A549 (cell line): ENCODE measurements around the gene DHX57. TPM values are rescaled to one million over a fixed set of nuclear protein-coding genes. Genes with fewer than 3 reads are reported as not detected.
A peak's percentile ranks its signal among the peaks of the same experiment; 100 is the strongest.

Source experiments
- ATAC-seq, 2 experiments: fragments of 200-7000 bp in 1 of 2; fragments of >200 bp in 1 of 2; cut with Nextera tagmentation in 1 of 2; cut with Tn5 transposase in 1 of 2; 3 replicates each; pipeline versions ENCODE4 v1.8.0 to v1.9.1; 2018 to 2020; ENCODE audit warnings: mild to moderate bottlenecking in 1 of 2, moderate library complexity in 1 of 2
- CTCF ChIA-PET: fragments of 300-600 bp; sonication (Branson Sonifier 250); formaldehyde crosslinking; extraction: SDS; loops from one replicate; lab custom pipeline; 2021; ENCODE audit warnings: antibody characterized with exemption, inconsistent platforms; lab: Yijun Ruan, JAX
- POLR2A ChIA-PET: fragments of 350-600 bp; formaldehyde crosslinking; extraction: SDS; loops from one replicate; lab custom pipeline; 2021; ENCODE audit warnings: antibody characterized with exemption, inconsistent platforms; lab: Yijun Ruan, JAX
- DNase-seq, 2 experiments: peaks; one replicate each; pipeline versions ENCODE4 v3.0.0 to v3.0.0-alpha.2; 2011 to 2016; ENCODE audit warnings: low read depth in 1 of 2, low spot score in 1 of 2
- FAIRE-seq: peaks from 2 replicates; lab custom pipeline; 2011; peaks lifted over from hg19 to GRCh38; lab: Jason Lieb, UNC
- H3K27ac ChIP-seq, 2 experiments: fragments of >200 bp; sonication (Bioruptor Twin); formaldehyde crosslinking; 3 replicates each; pipeline ENCODE4 v1.5.1; 2016 to 2017
- H3K4me1 ChIP-seq: fragments of >200 bp; sonication (Bioruptor Twin); formaldehyde crosslinking; 3 replicates; pipeline ENCODE4 v1.6.1; 2016
- H3K4me2 ChIP-seq: fragments of >200 bp; sonication (Bioruptor Twin); formaldehyde crosslinking; 3 replicates; pipeline ENCODE4 v1.6.1; 2016
- H3K4me3 ChIP-seq: fragments of >200 bp; sonication (Bioruptor Twin); formaldehyde crosslinking; 3 replicates; pipeline ENCODE4 v1.5.1; 2016
- H3K9me3 ChIP-seq: fragments of >200 bp; sonication (Bioruptor Twin); formaldehyde crosslinking; 3 replicates; pipeline ENCODE4 v1.6.1; 2016
- BHLHE40 ChIP-seq: IDR thresholded peaks from 2 replicates; pipeline ENCODE4 v1.6.1; 2012; ENCODE audit warnings: low read depth, low read length, inconsistent platforms
- CBX2 ChIP-seq: fragments of 200-600 bp; sonication (generic); IDR thresholded peaks from 2 replicates; pipeline ENCODE4 v1.6.1; 2016; ENCODE audit warnings: low read depth, mild to moderate bottlenecking, borderline replicate concordance
- CEBPB ChIP-seq, 2 experiments: fragments of >200 bp in 1 of 2; sonication (Bioruptor Twin) in 1 of 2; formaldehyde crosslinking in 1 of 2; IDR thresholded peaks; 2 replicates each; pipeline ENCODE4 v1.6.1; 2012 to 2016
- CHD2 ChIP-seq: fragments of 150-350 bp; IDR thresholded peaks from 2 replicates; pipeline ENCODE4 v1.6.1; 2014; ENCODE audit warnings: low read length; ENCODE audit not compliant: partially characterized antibody
- CHD4 ChIP-seq: fragments of 200-600 bp; sonication (generic); IDR thresholded peaks from 2 replicates; pipeline ENCODE4 v1.6.1; 2016; ENCODE audit warnings: antibody characterized with exemption, mild to moderate bottlenecking, borderline replicate concordance
- EP300 ChIP-seq, 2 experiments: fragments of >200 bp; sonication (Bioruptor Twin); formaldehyde crosslinking; IDR thresholded peaks; 2 replicates in 1 of 2; 3 replicates in 1 of 2; pipeline ENCODE4 v1.6.1; 2016 to 2017
- ESRRA ChIP-seq: fragments of 150-350 bp; IDR thresholded peaks from 2 replicates; pipeline ENCODE4 v1.6.1; 2014; ENCODE audit warnings: mild to moderate bottlenecking, low read length, borderline replicate concordance
- FOSB ChIP-seq: fragments of 250-450 bp; sonication (Bioruptor Pico); IDR thresholded peaks from 2 replicates; pipeline ENCODE4 v1.5.0; 2020; ENCODE audit warnings: mild to moderate bottlenecking, moderate library complexity
- HDAC2 ChIP-seq: fragments of 200-600 bp; sonication (generic); IDR thresholded peaks from 2 replicates; pipeline ENCODE4 v1.6.1; 2016
- HOXA7 ChIP-seq: fragments of 250-450 bp; sonication (Bioruptor Pico); IDR thresholded peaks from 2 replicates; pipeline ENCODE4 v1.5.0; 2020; ENCODE audit warnings: mild to moderate bottlenecking, moderate library complexity
- JUNB ChIP-seq: fragments of >200 bp; sonication (Bioruptor Twin); formaldehyde crosslinking; IDR thresholded peaks from 2 replicates; pipeline ENCODE4 v1.6.1; 2016
- KDM1A ChIP-seq: fragments of 200-600 bp; sonication (generic); IDR thresholded peaks from 2 replicates; pipeline ENCODE4 v1.6.1; 2016; ENCODE audit warnings: low read depth, mild to moderate bottlenecking
- MAFK ChIP-seq: fragments of 450-650 bp; IDR thresholded peaks from 2 replicates; pipeline ENCODE4 v1.6.1; 2014; ENCODE audit not compliant: partially characterized antibody
- MAZ ChIP-seq: fragments of 150-350 bp; IDR thresholded peaks from 2 replicates; pipeline ENCODE4 v1.6.1; 2014; ENCODE audit warnings: antibody characterized with exemption, low read depth, low read length, borderline replicate concordance
- MYC ChIP-seq: IDR thresholded peaks from 2 replicates; pipeline ENCODE4 v1.6.1; 2012; ENCODE audit warnings: mild to moderate bottlenecking, inconsistent platforms, low read length, improper control_type of control experiment, borderline replicate concordance
- POLR2A ChIP-seq: IDR thresholded peaks from 2 replicates; pipeline ENCODE4 v1.6.1; 2012; ENCODE audit warnings: mild to moderate bottlenecking, low read length
- RCOR1 ChIP-seq: fragments of 150-350 bp; IDR thresholded peaks from 2 replicates; pipeline ENCODE4 v1.6.1; 2014; ENCODE audit warnings: antibody characterized with exemption, low read length, low read depth
- RFX5 ChIP-seq: fragments of 450-650 bp; IDR thresholded peaks from 2 replicates; pipeline ENCODE4 v1.7.1; 2014; ENCODE audit warnings: antibody characterized with exemption, mild to moderate bottlenecking, moderate library complexity
- TFCP2L1 ChIP-seq: fragments of 250-450 bp; sonication (Bioruptor Pico); IDR thresholded peaks from 2 replicates; pipeline ENCODE4 v1.5.0; 2021; ENCODE audit warnings: mild to moderate bottlenecking
- ZC3H11A ChIP-seq: fragments of 450-650 bp; IDR thresholded peaks from 2 replicates; pipeline ENCODE4 v1.6.1; 2014; ENCODE audit warnings: antibody characterized with exemption, mild to moderate bottlenecking
- ZFP36 ChIP-seq: fragments of 450-650 bp; IDR thresholded peaks from 2 replicates; pipeline ENCODE4 v1.6.1; 2014; ENCODE audit warnings: borderline replicate concordance; ENCODE audit not compliant: partially characterized antibody
- WGBS: methylation state at CpG from one replicate; pipeline ENCODE4 v1.1.6; 2017; ENCODE audit errors: missing lambda C conversion rate; 5-methylcytosine and 5-hydroxymethylcytosine counted together
- polyA plus RNA-seq, 4 experiments: library from polyadenylated mRNA; depleted of rRNA in 3 of 4; stranded (reverse); fragments of >200 nt; fragmentation: RNase III in 1 of 4; extraction: RNeasy Plus Mini Kit Qiagen cat#74134 plus additional on column Dnase treatment in 1 of 4; gene quantifications; 2 replicates in 3 of 4; 3 replicates in 1 of 4; pipeline ENCODE4 v1.2.3, GENCODE V29; 2011 to 2017
- TF ChIP-seq, protein P1 (sequence below): fragments of >200 bp; sonication (Bioruptor Twin); formaldehyde crosslinking; IDR thresholded peaks from 3 replicates; pipeline ENCODE4 v1.6.1; 2016
- TF ChIP-seq, protein P2 (sequence below): IDR thresholded peaks from 2 replicates; pipeline ENCODE4 v1.6.1; 2012; ENCODE audit warnings: low read depth, borderline replicate concordance

DHX57 gene
- polyA plus RNA-seq, 2 of the 4 experiments (the other 2 are of a cell fraction): 20.6 to 31.8 TPM

DNA sequence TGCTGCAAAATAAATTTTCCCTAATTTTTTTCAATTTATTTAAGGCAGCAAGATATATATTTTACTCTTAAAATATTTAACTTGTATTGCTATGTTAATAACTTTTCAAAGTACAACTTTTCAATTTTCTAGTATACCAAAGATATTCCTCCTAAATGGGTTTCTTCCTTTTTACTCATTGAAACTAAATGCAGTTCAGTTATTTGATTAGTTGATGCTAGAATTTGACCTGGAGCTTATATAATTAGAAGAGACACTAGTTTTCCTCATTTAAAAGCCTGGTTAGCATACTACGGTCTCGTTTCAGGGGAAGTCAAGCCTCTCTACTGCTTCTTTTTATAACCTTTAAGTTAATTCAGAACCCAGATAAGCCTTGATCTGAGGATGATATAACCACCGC is 13.8 kb upstream of the DHX57 start, which contains the start of gene ARHGEF33:
Gene ARHGEF33, plus strand, starts transcription at position 301 of the 400 bp plus-strand sequence. CDS start 29,573 bp downstream, outside the sequence.
- ATAC-seq (no peak), FAIRE-seq (no peak), DNase-seq (no peak)
- H3K4me3 ChIP-seq: no peak within 1 kb of the TSS
- no peak within 1 kb of the TSS for H3K27ac ChIP-seq
- ChIA-PET CTCF (no interaction called here), POLR2A (no interaction called here)
- TF ChIP-seq MAZ (no peak), CHD2 (no peak), MYC (no peak)
- TF ChIP-seq, protein P1, sequence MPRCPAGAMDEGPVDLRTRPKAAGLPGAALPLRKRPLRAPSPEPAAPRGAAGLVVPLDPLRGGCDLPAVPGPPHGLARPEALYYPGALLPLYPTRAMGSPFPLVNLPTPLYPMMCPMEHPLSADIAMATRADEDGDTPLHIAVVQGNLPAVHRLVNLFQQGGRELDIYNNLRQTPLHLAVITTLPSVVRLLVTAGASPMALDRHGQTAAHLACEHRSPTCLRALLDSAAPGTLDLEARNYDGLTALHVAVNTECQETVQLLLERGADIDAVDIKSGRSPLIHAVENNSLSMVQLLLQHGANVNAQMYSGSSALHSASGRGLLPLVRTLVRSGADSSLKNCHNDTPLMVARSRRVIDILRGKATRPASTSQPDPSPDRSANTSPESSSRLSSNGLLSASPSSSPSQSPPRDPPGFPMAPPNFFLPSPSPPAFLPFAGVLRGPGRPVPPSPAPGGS: no peak
- 70% methylated on average over 3 of the region's 3 CpGs for WGBS
- no peak within 1 kb of the TSS for H3K4me2 ChIP-seq
- no peaks in the 10 kb centered on the region for H3K9me3 ChIP-seq
- H3K4me1 ChIP-seq: no peaks in the 10 kb centered on the region

GRCh38 chr2:38889045-38889444 is 13.3 kb upstream of the DHX57 start:
- Histone ChIP-seq H3K4me1 (no peaks in the 10 kb centered on the region), H3K4me2 (no peak overlapping the region), H3K4me3 (no peak overlapping the region), H3K9me3 (no peaks in the 10 kb centered on the region), H3K27ac (no peak overlapping the region)
- ChIA-PET CTCF (no interaction called here), POLR2A (no interaction called here)
- no peak for TF ChIP-seq JUNB
- TF ChIP-seq MAFK: peak; percentile 76
- ATAC-seq: no peak
- DNase-seq: no peak
- FAIRE-seq: no peak

GRCh38 chr2:38887902-38888554 is 12.3 kb upstream of the DHX57 start:
- 100% methylated on average over 1 of the region's 1 CpG for WGBS
- ATAC-seq: no peak
- no peak for FAIRE-seq
- H3K4me2 ChIP-seq: no peak overlapping the region
- no peak for DNase-seq
- no peak overlapping the region for H3K4me3 ChIP-seq
- H3K9me3 ChIP-seq: no peaks in the 10 kb centered on the region
- TF ChIP-seq KDM1A (no peak), TFCP2L1 (CRISPR knock-in tag) (no peak), EP300 (IDR thresholded peaks at IDR 0.05) (no peak), RFX5 (no peak), ESRRA (no peak), CHD4 (no peak), HDAC2 (no peak), CBX2 (no peak), RCOR1 (no peak), ZFP36 (no peak), HOXA7 (no peak), FOSB (CRISPR knock-in tag) (no peak), CEBPB (IDR thresholded peaks at IDR 0.05) (no peak), MAFK (no peak), POLR2A (no peak), ZC3H11A (no peak), BHLHE40 (no peak), JUNB (no peak)
- TF ChIP-seq, protein P2, sequence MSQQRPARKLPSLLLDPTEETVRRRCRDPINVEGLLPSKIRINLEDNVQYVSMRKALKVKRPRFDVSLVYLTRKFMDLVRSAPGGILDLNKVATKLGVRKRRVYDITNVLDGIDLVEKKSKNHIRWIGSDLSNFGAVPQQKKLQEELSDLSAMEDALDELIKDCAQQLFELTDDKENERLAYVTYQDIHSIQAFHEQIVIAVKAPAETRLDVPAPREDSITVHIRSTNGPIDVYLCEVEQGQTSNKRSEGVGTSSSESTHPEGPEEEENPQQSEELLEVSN: no peak
- TF ChIP-seq, all 56 proteins: peak for 0
- Histone ChIP-seq H3K4me1 (no peaks in the 10 kb centered on the region), H3K27ac (no peak overlapping the region)
- ChIA-PET CTCF (no interaction called here), POLR2A (no interaction called here)
